Mononuclear cell (primary cell): Measurements from ENCODE around the gene TUBA4B. TPM values are rescaled to one million over a fixed set of nuclear protein-coding genes. Genes with fewer than 3 reads are reported as not detected.
A peak's percentile ranks its signal among the peaks of the same experiment; 100 is the strongest.

Experiments
- H3K27me3 ChIP-seq: 2 replicates; pipeline ENCODE4 v1.6.0; 2011; ENCODE audit warnings: low read length, control low read depth; ENCODE audit not compliant: insufficient read depth
- H3K4me1 ChIP-seq: 2 replicates; pipeline ENCODE4 v1.5.1; 2011; ENCODE audit warnings: mild to moderate bottlenecking, low read length, control low read depth; ENCODE audit not compliant: insufficient read depth
- H3K4me3 ChIP-seq: 2 replicates; pipeline ENCODE4 v1.5.1; 2011; ENCODE audit warnings: mild to moderate bottlenecking, low read length, moderate library complexity
- H3K9me3 ChIP-seq: 2 replicates; pipeline ENCODE4 v1.5.1; 2011; ENCODE audit warnings: low read depth, mild to moderate bottlenecking, control low read depth, low read length
- total RNA-seq: library from RNA; depleted of rRNA; stranded (reverse); fragments of >200 nt; gene quantifications from one replicate; pipeline ENCODE4 v1.2.3, GENCODE V29; 2012

TUBA4B gene
- total RNA-seq, result not detected

GRCh38 chr2:219252900-219253752 lies at the start of gene TUBA4B:
TUBA4B (plus strand) TSS chr2:219253243; CDS start chr2:219253408, 165 bp downstream.
- Histone ChIP-seq H3K4me1 (peaks cover 54% of the 10 kb centered on the region), H3K9me3 (no peaks in the 10 kb centered on the region), H3K4me3 (peak within 1 kb of the TSS; percentile 96), H3K27me3 (no peaks in the 10 kb centered on the region)

DNA sequence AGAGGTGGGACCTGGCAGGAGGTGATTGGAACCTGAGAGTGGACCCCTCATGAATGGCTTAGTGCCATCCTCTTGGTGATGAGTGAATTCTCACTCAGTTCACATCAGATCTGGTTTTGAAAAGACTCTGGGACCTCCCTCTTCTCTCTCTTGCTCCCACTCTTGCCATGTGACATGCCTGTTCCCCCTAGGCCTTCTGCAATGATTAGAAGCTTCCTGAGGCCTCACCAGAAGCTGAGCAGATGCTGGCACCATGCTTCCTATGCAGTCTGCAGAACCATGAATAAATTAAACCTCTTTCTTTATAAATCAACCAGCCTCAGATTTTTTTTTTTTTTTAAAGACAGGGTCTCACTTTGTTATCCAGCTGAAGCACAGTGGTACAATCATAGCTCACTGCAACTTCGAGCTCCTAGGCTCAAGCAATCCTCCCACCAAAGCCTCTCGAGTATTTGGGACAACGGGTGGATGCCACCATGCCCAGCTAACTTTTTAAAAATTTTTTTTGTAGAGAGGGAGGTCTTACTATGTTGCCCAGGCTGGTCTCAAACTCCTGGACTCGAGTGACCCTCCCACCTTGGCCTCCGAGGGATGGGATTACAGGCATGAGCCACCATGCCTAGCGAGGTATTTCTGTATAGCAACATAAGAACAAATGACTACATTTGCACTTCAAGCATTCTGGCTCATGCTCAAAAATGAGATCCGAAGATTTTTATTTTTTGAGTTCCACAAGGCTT lies 48.4 kb upstream of the TUBA4B start:
- no peaks in the 10 kb centered on the region for H3K9me3 ChIP-seq
- no peaks in the 10 kb centered on the region for H3K27me3 ChIP-seq
- no peak overlapping the region for H3K4me3 ChIP-seq
- H3K4me1 ChIP-seq, result peaks cover 30% of the 10 kb centered on the region

- Histone ChIP-seq H3K9me3 (no peaks in the 10 kb centered on the region), H3K4me1 (peaks cover 36% of the 10 kb centered on the region), H3K4me3 (no peak overlapping the region), H3K27me3 (no peaks in the 10 kb centered on the region)
Measured at GRCh38 chr2:219205165-219205538, 47.9 kb upstream of the TUBA4B start.

GRCh38 chr2:219205981-219206327 lies 47.1 kb upstream of the TUBA4B start:
- H3K27me3 ChIP-seq, result no peaks in the 10 kb centered on the region
- no peaks in the 10 kb centered on the region for H3K9me3 ChIP-seq
- peaks cover 40% of the 10 kb centered on the region for H3K4me1 ChIP-seq
- peak overlapping the region; percentile 61 for H3K4me3 ChIP-seq

- H3K4me1 ChIP-seq, result peaks cover 45% of the 10 kb centered on the region
- peak within 1 kb of the TSS; percentile 61 for H3K4me3 ChIP-seq
- no peaks in the 10 kb centered on the region for H3K9me3 ChIP-seq
- H3K27me3 ChIP-seq, result no peaks in the 10 kb centered on the region
Measured at GRCh38 chr2:219206328-219207133, 46.5 kb upstream of the TUBA4B start, which contains the start of gene ZFAND2B. ZFAND2B (plus strand) TSS chr2:219206782; CDS start chr2:219206988, 206 bp downstream.

DNA sequence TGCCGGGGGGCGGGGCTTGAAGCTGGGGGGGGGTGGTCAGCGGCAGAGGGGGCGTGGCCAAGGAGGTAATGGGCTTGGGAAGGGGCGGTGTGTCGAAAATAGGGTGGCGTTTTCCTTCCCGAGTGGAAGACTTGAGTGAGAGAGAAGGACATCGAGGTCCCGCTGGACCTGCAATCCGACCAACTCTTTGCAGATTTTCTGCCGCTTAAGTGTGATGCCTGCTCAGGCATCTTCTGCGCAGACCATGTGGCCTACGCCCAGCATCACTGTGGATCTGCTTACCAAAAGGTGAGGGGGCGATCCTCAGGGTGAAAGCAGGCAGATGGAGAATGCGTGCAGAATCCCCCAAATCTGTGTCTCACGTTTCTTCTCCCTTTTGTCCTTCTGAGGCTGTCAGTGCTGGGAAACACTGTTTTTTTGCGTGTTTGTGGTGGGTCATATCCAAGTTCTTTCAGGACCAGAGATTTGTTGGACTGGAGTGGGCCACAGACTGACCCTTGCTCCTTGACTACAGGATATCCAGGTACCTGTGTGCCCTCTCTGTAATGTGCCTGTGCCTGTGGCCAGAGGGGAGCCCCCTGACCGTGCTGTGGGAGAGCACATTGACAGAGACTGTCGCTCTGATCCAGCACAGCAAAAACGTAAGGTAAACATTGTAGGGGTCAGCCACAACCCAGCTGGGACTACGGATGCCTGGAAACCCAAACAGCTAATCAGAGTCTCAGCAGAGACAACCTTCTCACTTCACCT lies 45.7 kb upstream of the TUBA4B start:
- Histone ChIP-seq H3K27me3 (no peaks in the 10 kb centered on the region), H3K9me3 (no peaks in the 10 kb centered on the region), H3K4me3 (peak overlapping the region; percentile 61), H3K4me1 (peaks cover 45% of the 10 kb centered on the region)

DNA sequence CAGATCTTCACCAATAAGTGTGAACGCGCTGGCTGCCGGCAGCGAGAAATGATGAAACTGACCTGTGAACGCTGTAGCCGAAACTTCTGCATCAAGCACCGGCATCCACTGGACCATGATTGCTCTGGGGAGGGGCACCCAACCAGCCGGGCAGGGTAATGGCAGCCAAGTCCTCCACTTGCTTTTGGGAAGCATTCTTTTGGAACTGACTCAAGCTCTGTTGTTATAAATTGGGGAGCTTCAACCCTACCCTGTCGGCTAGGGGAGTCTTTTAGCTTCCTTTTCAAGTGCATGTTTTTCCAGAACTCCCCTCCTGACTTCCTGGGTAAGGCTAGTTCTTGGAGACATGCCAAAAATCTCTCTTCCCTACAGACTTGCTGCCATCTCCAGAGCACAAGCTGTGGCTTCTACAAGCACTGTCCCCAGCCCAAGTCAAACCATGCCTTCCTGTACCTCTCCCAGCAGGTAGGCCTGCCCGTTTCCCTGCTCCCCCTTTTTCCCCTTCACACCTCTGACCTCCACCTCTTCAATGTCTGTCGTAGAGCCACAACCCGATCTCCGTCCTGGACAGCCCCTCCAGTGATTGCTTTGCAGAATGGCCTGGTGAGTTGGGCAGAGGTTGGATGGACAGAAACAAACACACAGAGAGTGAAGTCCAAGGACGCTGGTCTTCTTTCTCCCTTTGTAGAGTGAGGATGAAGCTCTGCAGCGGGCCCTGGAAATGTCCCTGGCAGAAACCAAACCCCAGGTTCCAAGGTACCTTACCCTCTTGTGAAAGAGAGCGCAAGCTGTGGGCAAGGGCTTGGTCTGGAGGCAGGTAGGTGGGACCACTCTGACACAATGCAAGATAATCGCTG lies 44.9 kb upstream of the TUBA4B start:
- Histone ChIP-seq H3K4me3 (no peak overlapping the region), H3K9me3 (no peaks in the 10 kb centered on the region), H3K4me1 (peaks cover 45% of the 10 kb centered on the region), H3K27me3 (no peaks in the 10 kb centered on the region)

GRCh38 chr2:219209236-219210195 lies 43.5 kb upstream of the TUBA4B start:
- H3K9me3 ChIP-seq, result no peaks in the 10 kb centered on the region
- H3K4me1 ChIP-seq, result peaks cover 45% of the 10 kb centered on the region
- H3K4me3 ChIP-seq, result no peak overlapping the region
- no peaks in the 10 kb centered on the region for H3K27me3 ChIP-seq

DNA sequence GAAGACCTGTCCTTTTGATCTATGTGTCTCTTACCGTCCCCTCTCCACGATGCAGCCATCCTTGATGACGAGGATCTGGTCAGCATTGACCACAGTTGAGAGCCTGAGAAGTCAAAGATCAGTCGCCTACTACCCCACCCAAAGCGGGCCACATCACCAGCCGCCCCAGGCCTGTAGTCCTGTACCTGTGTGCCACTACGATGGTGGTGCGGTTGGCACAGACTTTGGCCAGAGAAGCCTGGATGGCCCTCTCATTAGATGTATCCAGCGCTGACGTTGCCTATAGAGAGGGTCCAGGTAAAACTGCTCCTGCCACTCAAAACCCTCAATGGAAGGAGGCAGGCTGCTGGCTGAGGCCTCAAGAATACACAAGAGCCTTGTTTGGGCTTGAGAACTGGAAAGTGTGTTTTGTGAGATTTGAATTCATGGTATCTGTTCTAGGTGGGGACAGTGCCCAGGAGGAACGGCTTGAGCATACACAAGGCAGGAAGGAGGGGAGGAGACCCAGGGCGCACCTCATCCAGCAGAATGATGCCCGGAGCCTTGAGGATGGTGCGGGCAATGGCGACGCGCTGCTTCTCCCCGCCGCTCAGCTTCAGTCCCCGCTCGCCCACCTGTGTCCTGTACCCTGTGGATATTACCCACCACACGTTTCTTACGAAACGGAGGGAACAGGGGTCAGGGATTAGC lies 42.7 kb upstream of the TUBA4B start:
- Histone ChIP-seq H3K4me1 (peaks cover 45% of the 10 kb centered on the region), H3K27me3 (no peaks in the 10 kb centered on the region), H3K4me3 (no peak overlapping the region), H3K9me3 (no peaks in the 10 kb centered on the region)

GRCh38 chr2:219210886-219211362 lies 42.1 kb upstream of the TUBA4B start:
- Histone ChIP-seq H3K9me3 (no peaks in the 10 kb centered on the region), H3K4me3 (no peak overlapping the region), H3K4me1 (peaks cover 42% of the 10 kb centered on the region), H3K27me3 (no peaks in the 10 kb centered on the region)

GRCh38 chr2:219213026-219213415 lies 40.0 kb upstream of the TUBA4B start:
- no peaks in the 10 kb centered on the region for H3K27me3 ChIP-seq
- peaks cover 39% of the 10 kb centered on the region for H3K4me1 ChIP-seq
- no peak overlapping the region for H3K4me3 ChIP-seq
- H3K9me3 ChIP-seq, result no peaks in the 10 kb centered on the region

- no peak overlapping the region for H3K4me3 ChIP-seq
- no peaks in the 10 kb centered on the region for H3K9me3 ChIP-seq
- no peaks in the 10 kb centered on the region for H3K27me3 ChIP-seq
- H3K4me1 ChIP-seq, result peaks cover 42% of the 10 kb centered on the region
Measured at GRCh38 chr2:219213486-219214071, 39.5 kb upstream of the TUBA4B start.
